ENCODE measurements around the gene ZBTB4. TPM values are rescaled to one million over a fixed set of nuclear protein-coding genes. Genes with fewer than 3 reads are reported as not detected.

The ZBTB4 gene
- total RNA-seq, 1 experiment from 2014 or later, result 14.4 TPM

DNA sequence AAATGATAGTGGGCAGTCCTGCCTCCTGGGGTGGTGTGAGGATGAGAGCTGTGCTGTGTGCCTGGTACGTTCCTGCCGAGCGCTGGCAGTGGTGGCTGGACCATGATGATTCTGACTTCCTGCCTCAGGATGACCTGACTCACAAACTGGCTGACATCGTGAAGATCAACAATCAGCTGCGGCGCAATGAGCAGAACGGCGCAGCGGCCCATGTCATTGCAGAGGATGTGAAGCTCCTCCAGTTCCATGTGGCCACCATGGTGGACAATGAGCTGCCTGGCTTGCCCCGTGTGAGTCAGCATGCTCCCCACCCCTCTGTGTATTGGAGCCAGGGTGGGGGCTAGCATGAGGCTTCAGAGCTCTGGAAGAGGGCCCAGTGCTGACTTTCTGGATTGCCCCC, 17.8 kb upstream of the ZBTB4 start:
- H3K79me2 ChIP-seq (ENCODE audit: insufficient read depth, low read length), result peaks cover 18% of the 10 kb centered on the region; the same call in 1 of the 2 replicates
- no peak overlapping the region for H2BK20ac ChIP-seq (ENCODE audit: low read depth, low read length, poor library complexity, severe bottlenecking)
- peaks cover 68 to 88% (median 80%) of the 10 kb centered on the region in 3 experiments for H3K36me3 Mint-ChIP-seq (ENCODE audit: insufficient read depth in 1 of 3, low read depth in 3 of 3)
- no peak overlapping the region for H2BK12ac ChIP-seq (ENCODE audit: insufficient read length, low read depth, low read length)
- no peak overlapping the region for H3K4me3 Mint-ChIP-seq
- no peaks in the 10 kb centered on the region for H3K9me3 Mint-ChIP-seq
- no peak for TF ChIP-seq CTCF (conservative IDR thresholded peaks at IDR 0.05)
- no peak overlapping the region for H2BK120ac ChIP-seq (ENCODE audit: low read depth, low read length, poor library complexity, severe bottlenecking)
- H2BK15ac ChIP-seq (ENCODE audit: low read depth, low read length), result no peak overlapping the region
- H3K4me2 ChIP-seq (ENCODE audit: insufficient read depth, insufficient read length, low read length), result no peak overlapping the region
- no peak overlapping the region for H4K5ac ChIP-seq (ENCODE audit: insufficient read length, low read depth, low read length)
- H3K18ac ChIP-seq (ENCODE audit: insufficient read length, low read depth, low read length), result no peak overlapping the region
- H3K27me3 ChIP-seq (ENCODE audit: insufficient read depth, low read length), result no peaks in the 10 kb centered on the region
- whole genome bisulfite sequencing (ENCODE audit: extremely low coverage, insufficient read length, low lambda C conversion rate), result no CpG with 5 or more reads among the region's 10 CpGs
- H2BK5ac ChIP-seq (ENCODE audit: insufficient read length, low read length), result no peak overlapping the region
- H3K4ac ChIP-seq (ENCODE audit: low read depth, low read length), result no peak overlapping the region
- 0 out of 4 replicates have a peak, but pooled peaks cover 0 to 5% of the 10 kb centered on the region in 2 experiments for H3K4me1 Mint-ChIP-seq
- H3K9me3 ChIP-seq (ENCODE audit: control insufficient read depth, low read depth, low read length), result no peaks in the 10 kb centered on the region
- H4K20me1 ChIP-seq (ENCODE audit: control insufficient read depth, insufficient read depth, insufficient read length), result peaks cover 2% of the 10 kb centered on the region
- no peak overlapping the region for H3K23ac ChIP-seq (ENCODE audit: insufficient read length, low read depth, low read length)
- H3K4me1 ChIP-seq (ENCODE audit: insufficient read depth, low read length), result no peaks in the 10 kb centered on the region
- H3K56ac ChIP-seq (ENCODE audit: insufficient read length, low read depth, low read length), result no peak overlapping the region
- no peaks in the 10 kb centered on the region for H3K27me3 Mint-ChIP-seq (ENCODE audit: low read depth)
- H3K14ac ChIP-seq (ENCODE audit: insufficient read depth, low read length), result no peak overlapping the region
- H3K79me1 ChIP-seq (ENCODE audit: insufficient read depth, low read depth, low read length, poor library complexity, severe bottlenecking), result peaks cover 8% of the 10 kb centered on the region
- no peak overlapping the region for H2AK5ac ChIP-seq (ENCODE audit: insufficient read length, low read length)
- H2AFZ ChIP-seq (ENCODE audit: low read length), result no peak overlapping the region
- H3K27ac Mint-ChIP-seq, result peak overlapping the region in 1 of 3 experiments; percentile 28; a peak in 2 of 7 replicates
- no peaks in the 10 kb centered on the region for H3K23me2 ChIP-seq (ENCODE audit: insufficient read length, low read depth, low read length, poor library complexity, severe bottlenecking)
- H3T11ph ChIP-seq (ENCODE audit: low read length), result no peak overlapping the region
- H4K8ac ChIP-seq (replicated peaks; ENCODE audit: insufficient read length, low read depth, low read length), result no peak overlapping the region
- no peak overlapping the region for H4K91ac ChIP-seq (ENCODE audit: insufficient read length, low read depth, low read length)
- DNase-seq, result no peak
- H3K9ac ChIP-seq (ENCODE audit: extremely low read depth, insufficient read length, low read length), result no peak overlapping the region
- no peak overlapping the region for H3K27ac ChIP-seq (ENCODE audit: insufficient read length, low read depth, low read length)
